Medulla oblongata (tissue), 1 donor: ENCODE results near the gene MT1E.
A peak's percentile ranks its signal among the peaks of the same experiment; 100 is the strongest.
"Not testable (repeated sequence)": the region's sequence is repeated elsewhere in the genome, so short reads cannot be mapped to it uniquely, and the experiment has no call there.

Experiments used
- DNase-seq: peaks from one replicate; pipeline ENCODE4 v3.0.0-alpha.2; 2015; ENCODE audit errors: extremely low spot score

MT1E gene

DNA sequence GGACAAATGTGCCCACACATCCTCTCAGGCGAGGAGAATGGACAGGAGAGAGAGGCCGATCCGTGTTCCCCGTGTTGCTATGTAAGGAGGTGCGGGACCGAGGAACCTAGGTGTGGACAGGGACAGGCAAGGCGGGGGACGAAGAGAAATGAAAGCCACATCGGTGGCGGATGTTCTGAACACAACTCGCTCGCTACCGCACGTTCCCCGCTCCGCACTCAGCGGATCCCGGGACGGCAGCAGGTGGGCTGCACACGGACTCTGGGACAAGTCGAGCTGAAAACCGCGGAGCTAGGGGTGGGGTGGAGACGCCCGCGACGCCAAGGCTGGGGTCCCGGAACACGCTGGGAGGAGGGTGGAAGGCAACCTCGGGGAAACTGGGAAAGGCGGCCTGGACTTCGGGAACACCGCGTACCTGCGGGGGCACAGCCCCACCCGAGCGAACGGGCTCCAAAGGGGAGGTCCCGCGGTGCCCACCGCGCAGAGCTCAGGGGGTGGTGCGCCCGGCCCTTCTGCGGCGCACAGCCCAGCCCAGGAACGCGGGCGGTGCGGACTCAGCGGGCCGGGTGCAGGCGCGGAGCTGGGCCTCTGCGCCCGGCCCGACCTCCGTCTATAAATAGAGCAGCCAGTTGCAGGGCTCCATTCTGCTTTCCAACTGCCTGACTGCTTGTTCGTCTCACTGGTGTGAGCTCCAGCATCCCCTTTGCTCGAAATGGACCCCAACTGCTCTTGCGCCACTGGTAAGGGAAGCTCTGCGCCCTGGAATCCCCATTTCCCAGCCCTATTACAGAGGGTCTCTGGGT lies at the start of gene MT1E:
TSS of gene MT1E (plus strand) at position 642 of the 803 bp plus-strand sequence. CDS start at position 713, 71 bp downstream.
- DNase-seq: peak; percentile 68

DNA sequence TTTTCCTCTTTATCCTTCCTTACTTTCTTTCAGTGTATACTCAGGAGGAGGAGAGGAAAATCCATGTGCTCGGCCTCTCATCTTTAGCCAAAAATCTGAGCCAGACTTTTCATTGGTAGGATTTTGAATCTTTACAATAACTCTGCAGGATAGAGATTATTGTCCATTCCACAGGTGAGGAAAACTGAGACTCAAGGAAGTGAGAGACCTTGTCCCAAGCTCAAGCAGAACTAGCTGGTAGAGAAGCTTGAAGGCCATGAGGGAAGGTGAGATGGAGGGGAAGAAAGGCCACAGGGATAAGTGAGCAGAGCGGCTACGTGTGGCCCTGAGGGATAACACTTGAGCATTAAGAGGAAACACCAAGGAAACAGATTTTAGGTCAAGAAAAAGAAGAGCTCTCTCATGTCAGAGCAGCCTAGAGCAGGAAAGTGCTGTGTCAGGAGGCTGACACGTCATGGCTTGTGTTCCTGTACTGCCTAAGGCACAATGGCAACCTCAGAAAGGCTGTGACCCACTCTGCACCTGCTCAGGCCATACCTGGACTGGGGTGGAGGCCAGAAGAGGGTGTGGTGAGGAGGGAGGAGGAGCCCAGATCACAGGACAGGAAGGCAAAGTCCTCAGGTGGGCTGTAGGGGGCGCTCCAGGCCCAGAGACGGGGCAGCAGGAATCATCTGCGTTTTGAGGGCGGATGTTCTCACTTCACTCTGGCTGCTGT lies 48.8 kb upstream of the MT1E start:
- peak; percentile 48 for DNase-seq

- no peak for DNase-seq
Measured at GRCh38 chr16:56577300-56577625, 48.3 kb upstream of the MT1E start.

DNA sequence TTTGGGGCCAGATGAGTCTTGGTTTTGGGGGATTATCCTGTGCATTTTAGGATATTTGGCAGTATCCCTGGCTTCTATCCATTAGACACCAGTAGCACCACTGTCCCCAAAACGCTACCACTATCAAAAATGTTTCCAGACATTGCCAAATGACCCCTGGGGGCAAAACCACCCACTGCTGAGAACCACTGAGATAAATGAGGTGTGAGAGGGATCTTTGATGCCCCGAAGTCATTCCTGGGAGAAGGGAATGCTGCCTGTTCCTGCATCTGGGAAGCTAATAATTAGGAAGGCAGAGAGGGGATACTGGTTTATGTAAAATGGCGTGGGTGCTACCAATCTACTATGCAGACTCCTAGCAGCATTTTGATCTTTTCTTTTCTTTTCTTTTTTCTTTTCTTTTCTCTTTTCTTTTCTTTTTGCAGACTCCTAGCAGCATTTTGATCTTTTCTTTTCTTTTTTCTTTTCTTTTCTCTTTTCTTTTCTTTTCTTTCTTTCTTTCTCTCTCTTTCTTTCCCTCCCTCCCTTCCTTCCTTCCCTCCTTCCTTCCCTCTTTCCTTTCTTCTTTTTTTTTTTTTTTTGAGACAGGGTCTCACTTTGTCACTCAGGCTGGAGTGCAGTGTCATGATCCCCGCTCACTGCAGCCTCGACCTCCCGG lies 45.1 kb upstream of the MT1E start:
- no peak for DNase-seq

DNA sequence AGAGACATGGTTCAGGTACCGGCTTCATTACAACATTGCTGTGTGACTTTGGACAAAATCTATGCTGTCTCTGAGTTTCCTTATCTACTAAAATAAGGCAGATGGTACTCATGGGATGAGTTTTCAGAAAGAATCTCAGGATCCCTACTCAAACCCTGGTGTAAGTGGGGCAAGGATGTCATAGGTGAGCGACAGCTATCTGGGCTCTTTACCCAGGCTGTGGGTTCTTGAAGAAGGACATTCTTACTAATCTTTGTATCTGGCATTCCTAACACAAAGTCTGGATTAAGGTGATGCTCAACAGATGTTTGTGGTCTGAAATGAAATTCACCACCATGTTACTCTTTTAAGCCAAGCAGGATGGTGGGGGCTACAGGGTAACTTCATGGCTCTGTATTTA lies 42.7 kb upstream of the MT1E start:
- DNase-seq: not testable (repeated sequence)

GRCh38 chr16:56583351-56584168 lies 42.0 kb upstream of the MT1E start:
- DNase-seq: no peak

- no peak for DNase-seq
Measured at GRCh38 chr16:56584276-56584675, 41.3 kb upstream of the MT1E start.

- DNase-seq: no peak
Measured at GRCh38 chr16:56588781-56589140, 36.8 kb upstream of the MT1E start.

- DNase-seq: peak; percentile 61
Measured at GRCh38 chr16:56589141-56590039, 36.2 kb upstream of the MT1E start, which contains the start of gene MT3. Gene MT3 (plus strand): TSS chr16:56589528. CDS start chr16:56589591, 63 bp downstream.

- DNase-seq: peak; percentile 49
Measured at GRCh38 chr16:56591377-56592060, 34.1 kb upstream of the MT1E start.

GRCh38 chr16:56593573-56594291 lies 31.8 kb upstream of the MT1E start:
- DNase-seq: no peak

DNA sequence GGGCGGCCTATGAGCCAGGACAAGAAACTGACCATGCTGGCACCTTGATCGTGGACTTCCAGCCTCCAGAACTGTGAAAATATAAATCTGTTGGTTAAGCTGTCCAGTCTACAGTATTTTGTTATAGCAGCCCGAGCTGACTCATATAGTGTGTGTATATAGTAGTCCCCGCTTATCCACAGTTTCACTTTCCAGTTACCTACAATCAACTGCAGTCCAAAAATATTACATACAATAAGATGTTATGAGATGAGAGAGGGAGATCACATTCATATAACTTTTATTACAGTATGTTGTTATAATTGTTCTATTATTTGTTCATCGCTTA lies 31.3 kb upstream of the MT1E start:
- no peak for DNase-seq

DNA sequence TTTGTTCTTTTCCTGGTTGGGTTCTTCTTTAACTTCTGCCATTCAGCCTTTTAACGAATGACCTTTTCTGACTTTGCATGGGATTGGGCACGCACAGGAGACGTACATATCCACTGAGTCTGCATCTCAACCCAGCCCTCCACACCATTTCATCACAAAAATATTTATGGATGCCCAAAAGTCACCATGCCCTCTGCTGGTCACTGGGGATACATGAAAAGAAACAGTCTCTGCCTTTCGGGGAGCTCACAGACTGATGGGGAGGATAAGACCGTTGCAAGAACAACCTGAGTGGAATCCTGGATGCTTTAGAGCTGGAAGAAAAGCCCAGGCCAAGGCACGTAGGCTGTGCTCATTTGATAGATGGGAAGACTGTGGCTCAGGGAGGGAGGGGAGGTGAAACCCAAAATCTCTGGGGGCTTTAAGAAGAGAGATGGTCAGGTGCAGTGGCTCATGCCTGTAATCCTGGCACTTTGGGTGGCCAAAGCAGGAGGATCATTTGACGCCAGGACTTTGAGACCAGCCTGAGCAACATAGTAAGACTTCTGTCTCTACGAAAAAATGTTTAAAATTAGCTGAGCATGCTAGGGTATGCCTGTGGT lies 25.1 kb upstream of the MT1E start:
- DNase-seq: peak; percentile 89

- no peak for DNase-seq
Measured at GRCh38 chr16:56601325-56601724, 24.3 kb upstream of the MT1E start.

- peak; percentile 74 for DNase-seq
Measured at GRCh38 chr16:56603589-56603988, 22.0 kb upstream of the MT1E start.

DNA sequence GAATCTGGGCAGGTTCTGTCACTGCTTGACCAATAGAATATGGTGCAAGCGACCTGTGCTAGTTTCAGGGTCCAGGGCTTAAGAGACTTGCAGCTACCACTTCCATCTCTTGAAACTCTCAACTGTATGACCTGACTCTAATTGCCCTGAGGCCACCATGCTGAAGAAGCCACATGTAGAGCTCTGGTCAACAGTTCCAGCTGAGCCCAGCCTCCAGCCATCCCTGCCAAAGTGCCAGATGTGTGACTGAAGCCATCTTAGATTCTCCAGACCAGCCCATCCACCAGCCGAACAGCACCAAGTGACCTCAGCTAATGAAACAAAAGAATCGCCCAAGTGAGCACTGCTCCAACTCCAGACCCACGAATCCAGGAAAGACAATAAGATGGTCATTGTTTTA lies 20.6 kb upstream of the MT1E start:
- DNase-seq: no peak

DNA sequence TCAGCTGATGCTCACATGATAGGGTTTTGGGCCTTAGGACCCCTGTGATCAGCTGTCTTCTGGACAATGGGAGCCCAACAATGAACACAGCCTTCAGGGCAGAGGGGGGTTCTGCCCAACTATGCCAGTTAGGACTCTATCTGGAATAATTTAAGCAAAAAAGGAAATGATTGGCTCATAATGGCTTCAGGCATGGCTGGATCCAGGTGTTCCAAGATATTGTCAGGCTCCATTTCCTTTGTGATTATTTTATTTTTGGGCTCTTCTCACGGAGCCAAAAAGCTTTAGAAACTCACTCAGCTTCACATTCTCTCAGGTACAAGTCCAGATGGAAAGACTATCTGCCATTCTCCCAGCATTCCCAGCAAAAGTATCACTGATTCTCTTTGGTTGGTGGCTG lies 20.1 kb upstream of the MT1E start:
- no peak for DNase-seq

- DNase-seq: no peak
Measured at GRCh38 chr16:56606071-56606475, 19.5 kb upstream of the MT1E start.

- peak; percentile 50 for DNase-seq
Measured at GRCh38 chr16:56606476-56607108, 19.0 kb upstream of the MT1E start.
